ENCODE results near the gene COL25A1. TPM values are rescaled to one million over a fixed set of nuclear protein-coding genes. Genes with fewer than 3 reads are reported as not detected.

Gene COL25A1
- total and polyA plus RNA-seq, 2 donors (not counting 3 experiments of a cell fraction or from before 2014, with no cell fraction given) = 0.21 to 3.5 TPM

DNA sequence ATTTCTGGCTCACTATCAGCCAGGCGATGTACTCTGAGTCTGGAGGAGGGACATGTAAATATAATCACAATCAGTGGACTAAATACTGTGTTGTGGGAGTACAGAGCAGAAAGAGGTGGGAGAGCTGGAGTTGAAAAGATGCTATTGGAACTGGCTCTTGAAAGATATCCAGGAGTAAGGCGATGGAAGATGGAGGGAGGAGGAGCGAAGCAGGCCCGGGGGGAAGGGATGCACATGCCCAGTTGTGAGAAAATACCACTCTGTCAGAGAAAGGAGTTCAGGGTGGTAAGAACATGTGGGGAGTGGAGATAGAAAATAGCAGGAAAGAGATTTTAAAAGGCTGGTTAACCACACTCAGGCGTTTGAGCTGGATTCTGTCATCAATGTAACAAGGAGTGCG is 322.7 kb downstream of the COL25A1 start:
- Histone ChIP-seq H3K4me2 (ENCODE audit: insufficient read depth, low read length) (no peak overlapping the region), H3K9ac (replicated peaks; ENCODE audit: extremely low read depth, insufficient read depth, low read length) (no peak overlapping the region), H3K4me1 (ENCODE audit: control insufficient read depth, extremely low read depth, insufficient read depth, low read length) (no peaks in the 10 kb centered on the region), H3K9me1 (replicated peaks; ENCODE audit: control insufficient read depth, extremely low read depth, insufficient read depth, low read length) (no peaks in the 10 kb centered on the region), H3K36me3 (ENCODE audit: control insufficient read depth in 2 of 2, extremely low read depth in 1 of 2, insufficient read depth in 2 of 2, low read length in 2 of 2) (no peaks in the 10 kb centered on the region), H3K27me3 (ENCODE audit: control insufficient read depth in 2 of 2, insufficient read depth in 2 of 2, low read length in 2 of 2) (no peaks in the 10 kb centered on the region), H3K27ac (ENCODE audit: insufficient read depth, low read depth, low read length) (no peak overlapping the region), H4K20me1 (replicated peaks; ENCODE audit: control insufficient read depth, extremely low read depth, insufficient read depth, low read length) (no peaks in the 10 kb centered on the region), H3K4me3 (replicated peaks in 1 of 3; ENCODE audit: insufficient read depth in 1 of 3, low read depth in 1 of 3, low read length in 3 of 3) (no peak overlapping the region), H3K9me3 (replicated peaks; ENCODE audit: control insufficient read depth, insufficient read depth, low read length) (no peaks in the 10 kb centered on the region), H2AFZ (ENCODE audit: low read depth, low read length) (no peak overlapping the region), H3K79me2 (ENCODE audit: control insufficient read depth, insufficient read depth, low read length) (no peaks in the 10 kb centered on the region)
- FAIRE-seq (no peak), DNase-seq (ENCODE audit: low read depth, low spot score) (no peak)
- BruUV-seq (replicated peaks) = no TSS peak
- dilution Hi-C loops (cut with MboI; ENCODE audit: extremely low pct_ligation_motif_present, low sequenced_read_pairs) (no loop called here), intact Hi-C loops (cut with micrococcal nuclease) (no loop called here)
- POLR2A ChIA-PET = no interaction called here
- TF ChIP-seq JUN (IDR thresholded peaks at IDR 0.05; ENCODE audit: borderline replicate concordance, insufficient read depth, insufficient read length, low read depth) = no peak
- no peak for TF ChIP-seq FOS (IDR thresholded peaks at IDR 0.05; ENCODE audit: borderline replicate concordance, insufficient read depth, low read length)
- TF ChIP-seq POLR2AphosphoS5 (IDR thresholded peaks at IDR 0.05; ENCODE audit: insufficient read depth, low read depth, low read length) = no peak
- TF ChIP-seq GATA2 (IDR thresholded peaks at IDR 0.05; ENCODE audit: insufficient read depth, insufficient read length, low read depth, low read length) = no peak
- no peak for TF ChIP-seq POLR2A (IDR thresholded peaks at IDR 0.05; ENCODE audit: low read depth, low read length)
- no peak for TF ChIP-seq MYC (IDR thresholded peaks at IDR 0.05; ENCODE audit: low read depth, low read length)
- TF ChIP-seq, protein P1, sequence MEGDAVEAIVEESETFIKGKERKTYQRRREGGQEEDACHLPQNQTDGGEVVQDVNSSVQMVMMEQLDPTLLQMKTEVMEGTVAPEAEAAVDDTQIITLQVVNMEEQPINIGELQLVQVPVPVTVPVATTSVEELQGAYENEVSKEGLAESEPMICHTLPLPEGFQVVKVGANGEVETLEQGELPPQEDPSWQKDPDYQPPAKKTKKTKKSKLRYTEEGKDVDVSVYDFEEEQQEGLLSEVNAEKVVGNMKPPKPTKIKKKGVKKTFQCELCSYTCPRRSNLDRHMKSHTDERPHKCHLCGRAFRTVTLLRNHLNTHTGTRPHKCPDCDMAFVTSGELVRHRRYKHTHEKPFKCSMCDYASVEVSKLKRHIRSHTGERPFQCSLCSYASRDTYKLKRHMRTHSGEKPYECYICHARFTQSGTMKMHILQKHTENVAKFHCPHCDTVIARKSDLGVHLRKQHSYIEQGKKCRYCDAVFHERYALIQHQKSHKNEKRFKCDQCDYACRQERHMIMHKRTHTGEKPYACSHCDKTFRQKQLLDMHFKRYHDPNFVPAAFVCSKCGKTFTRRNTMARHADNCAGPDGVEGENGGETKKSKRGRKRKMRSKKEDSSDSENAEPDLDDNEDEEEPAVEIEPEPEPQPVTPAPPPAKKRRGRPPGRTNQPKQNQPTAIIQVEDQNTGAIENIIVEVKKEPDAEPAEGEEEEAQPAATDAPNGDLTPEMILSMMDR (IDR thresholded peaks at IDR 0.05; ENCODE audit: extremely low read depth in 1 of 2, insufficient read depth in 1 of 2, low read depth in 1 of 2, low read length in 2 of 2) = no peak
- TF ChIP-seq MAX (IDR thresholded peaks at IDR 0.05; ENCODE audit: insufficient read depth, insufficient read length) = no peak
- no peak for TF ChIP-seq EZH2 (IDR thresholded peaks at IDR 0.05; ENCODE audit: borderline replicate concordance, low read depth, low read length, severe bottlenecking)
- CTCF ChIA-PET = no interaction called here
